PC-3 (cell line): Measurements from ENCODE around the gene DCD.

Experiments
- CTCF ChIP-seq: fragments of 300-600 bp; sonication (generic); conservative IDR thresholded peaks from 2 replicates; pipeline ENCODE4 v1.5.1; 2017; ENCODE audit warnings: antibody characterized with exemption, low read depth, mild to moderate bottlenecking, low read length
- EZH2 ChIP-seq: fragments of 300-600 bp; sonication (generic); IDR thresholded peaks from one replicate; pipeline ENCODE4 v1.6.1; 2017; ENCODE audit warnings: antibody characterized with exemption, mild to moderate bottlenecking, low read length; ENCODE audit not compliant: unreplicated experiment

- no peak for TF ChIP-seq CTCF
- TF ChIP-seq EZH2 = no peak
Measured at GRCh38 chr12:54634795-54635194, 13.4 kb downstream of the DCD start, which contains the start of gene LACRT.
